Endothelial cell of umbilical vein (primary cell): ENCODE data around the gene FHIT. TPM values are rescaled to one million over a fixed set of nuclear protein-coding genes. Genes with fewer than 3 reads are reported as not detected.

Experiments
- BruUV-seq: library from RNA; stranded (reverse); fragments of 400-500 nt; replicated peaks from 2 replicates; lab custom pipeline; 2021; lab: Mats Ljungman, UMichigan
- CTCF ChIA-PET: fragments of 300-600, 350-600 bp; sonication (Branson Sonifier 250); formaldehyde crosslinking; loops from one replicate; lab custom pipeline; 2021; ENCODE audit warnings: antibody characterized with exemption, inconsistent platforms; lab: Charles Lee
- POLR2A ChIA-PET: fragments of 300-600, 350-600 bp; sonication (Branson Sonifier 250); formaldehyde crosslinking; loops from one replicate; lab custom pipeline; 2021; ENCODE audit warnings: antibody characterized with exemption, inconsistent platforms; lab: Charles Lee
- DNase-seq: peaks from one replicate; pipeline ENCODE4 v3.0.0-alpha.2; 2011; ENCODE audit warnings: low read depth, low spot score
- FAIRE-seq: peaks from 2 replicates; lab custom pipeline; 2011; peaks lifted over from hg19 to GRCh38; lab: Jason Lieb, UNC
- H2AFZ ChIP-seq: 2 replicates; pipeline ENCODE4 v1.6.0; 2012; ENCODE audit warnings: low read depth, low read length, control low read depth, inconsistent platforms
- H3K27ac ChIP-seq: 2 replicates; pipeline ENCODE4 v1.5.1; 2011; ENCODE audit warnings: low read depth, mild to moderate bottlenecking, control low read depth, low read length, moderate library complexity; ENCODE audit not compliant: insufficient read depth
- H3K27me3 ChIP-seq, 2 experiments: 2 replicates each; pipeline versions ENCODE4 v1.6.0 to v1.6.1; 2011; ENCODE audit warnings: low read length in 2 of 2, mixed read lengths in 1 of 2; ENCODE audit not compliant: control insufficient read depth in 2 of 2, insufficient read depth in 2 of 2
- H3K36me3 ChIP-seq, 2 experiments: 2 replicates in 1 of 2; 3 replicates in 1 of 2; pipeline ENCODE4 v1.5.1; 2011; ENCODE audit warnings: low read length in 2 of 2, mild to moderate bottlenecking in 1 of 2, moderate library complexity in 1 of 2; ENCODE audit not compliant: control insufficient read depth in 2 of 2, insufficient read depth in 2 of 2; ENCODE audit errors: extremely low read depth in 1 of 2
- H3K4me1 ChIP-seq: 3 replicates; pipeline ENCODE4 v1.5.1; 2011; ENCODE audit warnings: mild to moderate bottlenecking, low read length; ENCODE audit not compliant: control insufficient read depth, insufficient read depth; ENCODE audit errors: extremely low read depth
- H3K4me2 ChIP-seq: 2 replicates; pipeline ENCODE4 v1.6.1; 2011; ENCODE audit warnings: low read length, control low read depth, mixed read lengths; ENCODE audit not compliant: insufficient read depth
- H3K4me3 ChIP-seq, 3 experiments: fragments of 200-600 bp in 1 of 3; sonication (generic), shearing (Covaris generic) in 1 of 3; replicated peaks in 1 of 3; 2 replicates each; pipeline ENCODE4 v1.5.1; 2011 to 2016; ENCODE audit warnings: control low read depth in 3 of 3, low read length in 3 of 3, mild to moderate bottlenecking in 2 of 3, inconsistent platforms in 1 of 3, low read depth in 1 of 3, moderate library complexity in 1 of 3; ENCODE audit not compliant: insufficient read depth in 1 of 3
- H3K79me2 ChIP-seq: 2 replicates; pipeline ENCODE4 v1.6.0; 2012; ENCODE audit warnings: low read length, inconsistent platforms; ENCODE audit not compliant: control insufficient read depth, insufficient read depth
- H3K9ac ChIP-seq: replicated peaks from 2 replicates; pipeline ENCODE3; 2011; ENCODE audit warnings: low read length, control low read depth; ENCODE audit not compliant: insufficient read depth; ENCODE audit errors: extremely low read depth
- H3K9me1 ChIP-seq: replicated peaks from 3 replicates; pipeline ENCODE4 v1.6.0; 2011; ENCODE audit warnings: mild to moderate bottlenecking, low read length; ENCODE audit not compliant: control insufficient read depth, insufficient read depth; ENCODE audit errors: extremely low read depth
- H3K9me3 ChIP-seq: replicated peaks from 2 replicates; pipeline ENCODE4 v1.5.1; 2012; ENCODE audit warnings: low read length, inconsistent platforms; ENCODE audit not compliant: control insufficient read depth, insufficient read depth
- H4K20me1 ChIP-seq: replicated peaks from 2 replicates; pipeline ENCODE3; 2011; ENCODE audit warnings: mild to moderate bottlenecking, low read length; ENCODE audit not compliant: control insufficient read depth, insufficient read depth; ENCODE audit errors: extremely low read depth
- CTCF ChIP-seq, 2 donors: IDR thresholded peaks; 1 replicate in 1 of 2; 2 replicates in 1 of 2; pipeline ENCODE4 v1.5.1; 2011; ENCODE audit warnings: low read length in 2 of 2, mild to moderate bottlenecking in 2 of 2, moderate library complexity in 2 of 2, control low read depth in 1 of 2, inconsistent platforms in 1 of 2, low read depth in 1 of 2; ENCODE audit not compliant: insufficient read depth in 1 of 2; ENCODE audit errors: extremely low read depth in 1 of 2
- EZH2 ChIP-seq: IDR thresholded peaks from 2 replicates; pipeline ENCODE4 v1.6.1; 2012; ENCODE audit warnings: borderline replicate concordance, low read depth, mild to moderate bottlenecking, moderate library complexity, low read length, inconsistent platforms; ENCODE audit not compliant: severe bottlenecking
- FOS ChIP-seq: IDR thresholded peaks from 2 replicates; pipeline ENCODE4 v1.6.1; 2011; ENCODE audit warnings: mild to moderate bottlenecking, low read length, moderate library complexity, borderline replicate concordance; ENCODE audit not compliant: insufficient read depth
- GATA2 ChIP-seq: IDR thresholded peaks from 2 replicates; pipeline ENCODE4 v1.7.0; 2011; ENCODE audit warnings: low read depth, mild to moderate bottlenecking, moderate library complexity, mixed read lengths, low read length; ENCODE audit not compliant: insufficient read length, insufficient read depth
- JUN ChIP-seq: IDR thresholded peaks from 2 replicates; pipeline ENCODE4 v1.6.1; 2011; ENCODE audit warnings: borderline replicate concordance, low read depth; ENCODE audit not compliant: insufficient read length, insufficient read depth
- MAX ChIP-seq: IDR thresholded peaks from 2 replicates; pipeline ENCODE4 v1.6.1; 2011; ENCODE audit not compliant: insufficient read depth, insufficient read length
- MYC ChIP-seq: IDR thresholded peaks from one replicate; pipeline ENCODE4 v1.6.1; 2011; ENCODE audit warnings: mild to moderate bottlenecking, low read depth, low read length
- POLR2A ChIP-seq: IDR thresholded peaks from 2 replicates; pipeline ENCODE4 v1.6.1; 2012; ENCODE audit warnings: low read depth, mild to moderate bottlenecking, control low read depth, low read length
- POLR2AphosphoS5 ChIP-seq: IDR thresholded peaks from 2 replicates; pipeline ENCODE4 v1.6.1; 2012; ENCODE audit warnings: low read depth, mild to moderate bottlenecking, control low read depth, low read length, moderate library complexity; ENCODE audit not compliant: insufficient read depth
- dilution Hi-C: fragments of 300-500 bp; cut with MboI; formaldehyde crosslinking; loops from one replicate; pipeline ENCODE4 v1.15.0; 2019; ENCODE audit warnings: low sequenced_read_pairs; ENCODE audit not compliant: extremely low pct_ligation_motif_present
- intact Hi-C: fragments of 100-400 bp; cut with micrococcal nuclease; formaldehyde crosslinking; loops from one replicate; pipeline ENCODE4 v1.10.0; 2022
- polyA plus RNA-seq, 4 experiments: library from polyadenylated mRNA; depleted of rRNA in 3 of 4; stranded (reverse) in 3 of 4; unstranded in 1 of 4; fragments of >200 nt; gene quantifications; 2 replicates each; pipeline versions ENCODE4 v1.2.1 to v1.2.3, GENCODE V29; 2011 to 2012; ENCODE audit warnings: missing spikeins in 1 of 4
- total RNA-seq: library from RNA; stranded (reverse); gene quantifications from 2 replicates; pipeline ENCODE4 v1.2.3, GENCODE V29; 2021

Gene FHIT
- total and polyA plus RNA-seq, 2 donors (not counting 3 experiments of a cell fraction or from before 2014, with no cell fraction given): 0.47 to 2.2 TPM

GRCh38 chr3:59997583-59997982 lies 1253.7 kb downstream of the FHIT start:
- Histone ChIP-seq H2AFZ (no peak overlapping the region), H3K9ac (no peak overlapping the region), H3K36me3 (no peaks in the 10 kb centered on the region), H3K9me1 (no peaks in the 10 kb centered on the region), H4K20me1 (no peaks in the 10 kb centered on the region), H3K4me1 (no peaks in the 10 kb centered on the region), H3K4me2 (no peak overlapping the region), H3K27me3 (no peaks in the 10 kb centered on the region), H3K4me3 (no peak overlapping the region), H3K27ac (no peak overlapping the region), H3K9me3 (peaks cover 3% of the 10 kb centered on the region), H3K79me2 (no peaks in the 10 kb centered on the region)
- TF ChIP-seq GATA2: no peak
- no peak for TF ChIP-seq MYC
- TF ChIP-seq CTCF (IDR thresholded peaks at IDR 0.05; ENCODE audit: extremely low read depth in 1 of 2, insufficient read depth in 1 of 2, low read depth in 1 of 2, low read length in 2 of 2): no peak
- TF ChIP-seq EZH2: no peak
- no peak for TF ChIP-seq MAX
- no peak for TF ChIP-seq POLR2AphosphoS5
- TF ChIP-seq POLR2A: no peak
- TF ChIP-seq JUN: no peak
- TF ChIP-seq FOS: no peak
- intact Hi-C loops (no loop called here), dilution Hi-C loops (no loop called here)
- no TSS peak for BruUV-seq
- CTCF ChIA-PET: no interaction called here
- FAIRE-seq: no peak
- POLR2A ChIA-PET: no interaction called here
- DNase-seq: no peak
